ENCODE measurements around the gene METTL3. TPM values are rescaled to one million over a fixed set of nuclear protein-coding genes. Genes with fewer than 3 reads are reported as not detected.

The METTL3 gene
- 29.0 and 41.7 TPM in 2 replicates for total RNA-seq

DNA sequence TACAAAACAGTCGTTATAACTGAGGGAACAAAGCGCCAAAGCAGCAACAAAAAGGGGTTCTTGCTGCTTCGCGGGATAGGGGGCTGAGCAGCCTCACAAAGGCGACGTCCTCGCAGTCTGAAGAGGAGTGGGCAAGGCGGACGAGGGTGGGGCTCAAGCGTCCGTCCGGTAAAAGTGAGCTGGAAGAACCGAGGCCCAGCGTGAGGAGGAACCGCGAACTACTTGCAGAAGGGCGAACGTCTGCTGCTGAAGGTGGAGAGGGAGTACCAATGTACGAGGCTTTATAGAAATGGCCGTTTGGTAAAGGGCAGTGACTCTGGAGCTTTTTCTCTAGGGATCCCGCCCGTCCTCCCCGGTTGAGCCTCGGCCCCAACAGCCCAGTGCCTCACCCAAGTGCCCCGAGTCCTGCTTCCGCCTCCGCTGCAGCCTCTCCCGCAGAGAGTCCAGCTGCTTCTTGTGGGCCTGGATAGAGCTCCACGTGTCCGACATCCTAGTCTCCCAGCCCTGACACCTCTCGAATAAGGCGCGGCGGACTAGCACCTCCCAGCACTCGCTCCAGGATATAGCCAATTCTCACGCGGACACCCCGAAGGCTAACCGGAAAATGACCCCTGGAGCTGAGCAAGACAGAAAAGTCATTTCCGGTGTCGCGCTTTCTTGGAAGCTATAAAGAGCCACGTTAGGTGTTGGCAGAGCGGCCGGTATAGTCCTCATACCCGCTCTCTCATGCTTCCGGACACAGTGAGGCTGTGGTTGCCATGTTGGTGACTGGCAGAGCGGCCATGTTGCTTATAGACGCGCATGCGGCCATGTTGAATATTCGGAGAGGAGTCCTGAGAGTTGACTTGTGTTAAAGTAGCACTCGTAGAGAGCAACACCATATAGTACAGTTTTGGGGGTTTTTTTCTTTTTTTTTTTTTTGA lies at the start of gene METTL3:
Gene METTL3, minus strand, starts transcription at position 606 of the 923 bp plus-strand sequence. Its CDS starts 117 bp downstream, at position 489.

DNA sequence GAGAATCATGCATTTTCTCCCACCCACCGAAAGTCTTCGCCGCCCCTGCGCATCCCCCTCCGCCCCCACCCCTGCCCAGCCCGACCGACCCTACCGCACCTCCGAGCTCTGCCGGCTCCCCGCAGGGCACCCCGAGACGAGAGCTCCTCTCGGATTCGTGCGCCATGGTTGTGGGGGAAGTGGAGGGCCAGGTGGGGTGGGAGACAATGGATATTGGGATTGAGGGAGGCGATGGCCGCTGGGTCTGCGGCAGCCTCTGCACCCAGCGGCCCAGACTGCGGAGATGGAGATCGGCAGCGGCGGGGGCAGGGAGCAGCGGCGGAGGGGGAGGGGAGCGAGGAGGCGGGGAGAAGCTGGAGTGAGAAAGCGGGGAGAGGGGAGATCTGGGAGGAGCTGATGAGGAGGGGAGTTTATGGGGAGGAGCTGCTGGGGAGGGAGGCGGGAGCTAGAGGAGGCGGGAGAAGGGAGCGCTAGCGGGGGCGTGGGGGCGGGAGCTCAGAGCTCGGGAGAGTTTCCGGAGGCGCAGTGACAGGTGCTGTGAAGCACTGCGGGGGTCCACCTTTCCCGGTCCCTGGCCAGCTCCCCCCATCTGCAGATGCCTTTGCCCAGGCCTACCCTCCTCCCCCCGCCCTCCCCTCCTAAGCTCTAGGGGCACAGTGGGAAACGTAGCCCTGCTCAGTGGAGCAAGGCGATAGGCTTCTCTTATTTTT lies 15.0 kb upstream of the METTL3 start, which contains the start of gene SALL2:
Gene SALL2, minus strand, starts transcription at position 385 of the 710 bp plus-strand sequence. Its CDS starts 219 bp downstream, at position 166.

GRCh38 chr14:21476925-21477681 lies 34.0 kb downstream of the METTL3 start, which contains the start of the genes RAB2B and TOX4:
Gene RAB2B, minus strand, starts transcription at chr14:21476959. Its CDS starts 87 bp downstream, at chr14:21476872.
Gene TOX4, plus strand, starts transcription at chr14:21477195. Its CDS starts 84 bp downstream, at chr14:21477279.

GRCh38 chr14:21455912-21456667 lies 55.0 kb downstream of the METTL3 start, which contains the start of gene CHD8:
Gene CHD8, minus strand, starts transcription at chr14:21456123. Its CDS starts 24,480 bp downstream, at chr14:21431643.

Other genes with a start within 250 kb of the METTL3 start
- gene HNRNPC, start 241.9 kb downstream of the METTL3 start, total RNA-seq: 530 and 909 TPM in 2 replicates
- not detected in 2 replicates for gene RPGRIP1, start 231.3 kb downstream of the METTL3 start, total RNA-seq
- 49.4 and 66.3 TPM in 2 replicates for gene SUPT16H, start 127.3 kb downstream of the METTL3 start, total RNA-seq
- 33.9 and 46.5 TPM in 2 replicates for gene CHD8, start 55.2 kb downstream of the METTL3 start, total RNA-seq
- 6.7 and 11.1 TPM in 2 replicates for gene RAB2B, start 34.4 kb downstream of the METTL3 start, total RNA-seq
- gene TOX4, start 34.1 kb downstream of the METTL3 start, total RNA-seq: 17.8 and 24.3 TPM in 2 replicates
- gene SALL2, start 15.0 kb upstream of the METTL3 start, total RNA-seq: 1.2 and 3.2 TPM in 2 replicates
- not detected in 2 replicates for gene OR10G3, start 68.7 kb upstream of the METTL3 start, total RNA-seq
- gene OR10G2, start 123.6 kb upstream of the METTL3 start, total RNA-seq: not detected in 2 replicates
- gene OR4E2, start 142.5 kb upstream of the METTL3 start, total RNA-seq: not detected in 2 replicates
- gene OR4E1, start 162.5 kb upstream of the METTL3 start, total RNA-seq: not detected in 2 replicates

Data from hair follicular keratinocyte (primary cell).